Stimulated activated CD8-positive, alpha-beta memory T cell treated with anti-CD3 and anti-CD28 coated beads, Interleukin-4, amount 100 ng/mL, for 4 hours (primary cell): ENCODE measurements around the gene OTP.
"Not testable (repeated sequence)": the region's sequence is repeated elsewhere in the genome, so short reads cannot be mapped to it uniquely, and the experiment has no call there.

Experiments used
- DNase-seq, 2 donors: peaks; one replicate each; pipeline ENCODE4 v3.0.0-alpha.2; 2020; ENCODE audit warnings: low read depth in 2 of 2, low spot score in 1 of 2

OTP gene

GRCh38 chr5:77616920-77617319, 21.6 kb downstream of the OTP start:
- no peak for DNase-seq

- not testable (repeated sequence) for DNase-seq
These were observed 29.6 kb downstream of the OTP start for GRCh38 chr5:77608927-77609326.

GRCh38 chr5:77607324-77607723, 31.2 kb downstream of the OTP start:
- DNase-seq: no peak

- no peak for DNase-seq
These were observed 32.2 kb downstream of the OTP start for GRCh38 chr5:77606279-77606678.

GRCh38 chr5:77599679-77600078, 38.8 kb downstream of the OTP start:
- no peak for DNase-seq

GRCh38 chr5:77590347-77590746, 48.2 kb downstream of the OTP start:
- DNase-seq: no peak

GRCh38 chr5:77588175-77588574, 50.3 kb downstream of the OTP start:
- no peak for DNase-seq

- DNase-seq: no peak
These were observed 52.4 kb downstream of the OTP start for GRCh38 chr5:77586101-77586500.

GRCh38 chr5:77582143-77582542, 56.4 kb downstream of the OTP start:
- DNase-seq: not testable (repeated sequence)
